Keratinocyte (primary cell): ENCODE results near the gene TCF15. TPM values are rescaled to one million over a fixed set of nuclear protein-coding genes. Genes with fewer than 3 reads are reported as not detected.

Experiments
- DNase-seq: peaks from one replicate; pipeline ENCODE4 v3.0.0-alpha.2; 2011; ENCODE audit warnings: low read depth, missing footprints, low spot score
- FAIRE-seq: peaks from 2 replicates; lab custom pipeline; 2011; peaks lifted over from hg19 to GRCh38; lab: Jason Lieb, UNC
- H2AFZ ChIP-seq: 2 replicates; pipeline ENCODE4 v1.6.0; 2012; ENCODE audit warnings: low read length, control low read depth, inconsistent platforms; ENCODE audit not compliant: control insufficient read depth
- H3K27ac ChIP-seq: 2 replicates; pipeline ENCODE4 v1.5.1; 2011; ENCODE audit warnings: low read length; ENCODE audit not compliant: control insufficient read depth, insufficient read depth
- H3K27me3 ChIP-seq: 3 replicates; pipeline ENCODE4 v1.6.0; 2011; ENCODE audit warnings: low read length; ENCODE audit not compliant: control insufficient read depth, insufficient read depth; ENCODE audit errors: extremely low read depth
- H3K36me3 ChIP-seq, 2 experiments: 2 replicates in 1 of 2; 3 replicates in 1 of 2; pipeline ENCODE4 v1.5.1; 2011; ENCODE audit warnings: low read length in 2 of 2, mild to moderate bottlenecking in 1 of 2; ENCODE audit not compliant: control insufficient read depth in 2 of 2, insufficient read depth in 2 of 2; ENCODE audit errors: extremely low read depth in 1 of 2
- H3K4me1 ChIP-seq: 3 replicates; pipeline ENCODE4 v1.5.1; 2011; ENCODE audit warnings: low read length; ENCODE audit not compliant: control insufficient read depth, insufficient read depth; ENCODE audit errors: extremely low read depth
- H3K4me2 ChIP-seq: 3 replicates; pipeline ENCODE4 v1.6.0; 2011; ENCODE audit warnings: low read depth, low read length; ENCODE audit not compliant: control insufficient read depth, insufficient read depth; ENCODE audit errors: extremely low read depth
- H3K4me3 ChIP-seq, 3 experiments: fragments of 200-600 bp in 1 of 3; sonication (generic) in 1 of 3; 2 replicates in 2 of 3; 3 replicates in 1 of 3; pipeline ENCODE4 v1.5.1; 2011 to 2016; ENCODE audit warnings: low read length in 3 of 3, mild to moderate bottlenecking in 3 of 3, control low read depth in 2 of 3, inconsistent platforms in 1 of 3, low read depth in 1 of 3, mixed read lengths in 1 of 3, mixed run types in 1 of 3, moderate library complexity in 1 of 3; ENCODE audit not compliant: control insufficient read depth in 2 of 3, insufficient read depth in 2 of 3; ENCODE audit errors: extremely low read depth in 1 of 3
- H3K79me2 ChIP-seq: 2 replicates; pipeline ENCODE4 v1.6.0; 2012; ENCODE audit warnings: low read length; ENCODE audit not compliant: control insufficient read depth, insufficient read depth
- H3K9ac ChIP-seq: 3 replicates; pipeline ENCODE4 v1.6.0; 2011; ENCODE audit warnings: low read length; ENCODE audit not compliant: control insufficient read depth, insufficient read depth; ENCODE audit errors: extremely low read depth
- H3K9me1 ChIP-seq: 3 replicates; pipeline ENCODE4 v1.6.0; 2011; ENCODE audit warnings: low read length; ENCODE audit not compliant: control insufficient read depth, insufficient read depth; ENCODE audit errors: extremely low read depth
- H3K9me3 ChIP-seq: 2 replicates; pipeline ENCODE4 v1.5.1; 2012; ENCODE audit warnings: low read depth, low read length; ENCODE audit not compliant: control insufficient read depth
- H4K20me1 ChIP-seq: 3 replicates; pipeline ENCODE4 v1.6.0; 2011; ENCODE audit warnings: low read length; ENCODE audit not compliant: control insufficient read depth, insufficient read depth; ENCODE audit errors: extremely low read depth
- EZH2 ChIP-seq: IDR thresholded peaks from one replicate; pipeline ENCODE4 v1.6.1; 2012; ENCODE audit warnings: inconsistent platforms, mild to moderate bottlenecking, low read length, moderate library complexity
- dilution Hi-C: fragments of 300-500 bp; cut with MboI; formaldehyde crosslinking; loops from one replicate; pipeline ENCODE4 v1.7.0; 2020; ENCODE audit warnings: low sequenced_read_pairs; ENCODE audit not compliant: extremely low pct_ligation_motif_present
- polyA plus RNA-seq, 5 experiments: library from polyadenylated mRNA; depleted of rRNA in 3 of 5; stranded (reverse) in 3 of 5; stranded (forward) in 1 of 5; unstranded in 1 of 5; fragments of >200 nt; gene quantifications; 1 replicate in 1 of 5; 2 replicates in 3 of 5; 3 replicates in 1 of 5; pipeline versions ENCODE4 v1.2.1 to v1.2.3, GENCODE V29; 2011 to 2012; ENCODE audit warnings: missing spikeins in 2 of 5, low read depth in 1 of 5, low replicate concordance in 1 of 5
- TF ChIP-seq, protein P1 (sequence below), 3 experiments: IDR thresholded peaks in 1 of 3; conservative IDR thresholded peaks in 1 of 3; optimal IDR thresholded peaks in 1 of 3; 2 replicates in 2 of 3; 3 replicates in 1 of 3; pipeline versions ENCODE3 to v1.5.1; 2011; ENCODE audit warnings: low read length in 3 of 3, mild to moderate bottlenecking in 3 of 3, moderate library complexity in 2 of 3, control low read depth in 1 of 3, inconsistent platforms in 1 of 3; ENCODE audit not compliant: insufficient read depth in 2 of 3; ENCODE audit errors: extremely low read depth in 1 of 3

TCF15 gene
- polyA plus RNA-seq, 1 donor (not counting 4 experiments of a cell fraction or from before 2014, with no cell fraction given) = not detected

DNA sequence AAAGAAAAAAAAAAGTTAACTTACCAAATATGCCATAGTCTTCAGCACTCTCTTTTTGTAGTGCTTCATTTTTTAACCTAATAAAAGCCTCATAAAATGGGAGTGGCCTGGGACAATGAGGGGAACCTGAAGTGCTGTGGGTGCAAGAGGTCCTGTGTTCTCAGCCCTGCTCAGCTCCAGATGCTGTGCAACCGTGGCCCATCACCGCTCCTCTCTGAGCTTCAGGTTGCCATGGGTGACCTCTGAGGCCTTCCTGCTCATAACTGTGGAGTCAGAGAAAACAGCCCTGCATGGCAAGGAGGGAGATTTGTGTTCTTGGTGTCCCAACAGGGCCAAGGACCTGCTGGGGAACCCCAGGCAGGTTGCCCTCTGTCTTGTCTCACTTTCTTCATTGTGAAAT is 10.0 kb downstream of the TCF15 start:
- Histone ChIP-seq H3K4me3 (no peak overlapping the region), H3K79me2 (no peaks in the 10 kb centered on the region), H3K4me2 (no peak overlapping the region), H3K27ac (no peak overlapping the region), H2AFZ (no peak overlapping the region), H3K27me3 (peaks cover 5% of the 10 kb centered on the region), H3K36me3 (no peaks in the 10 kb centered on the region), H3K9me1 (no peaks in the 10 kb centered on the region), H3K4me1 (no peaks in the 10 kb centered on the region), H3K9me3 (no peaks in the 10 kb centered on the region), H3K9ac (no peak overlapping the region), H4K20me1 (no peaks in the 10 kb centered on the region)
- TF ChIP-seq EZH2 = no peak
- TF ChIP-seq, protein P1, sequence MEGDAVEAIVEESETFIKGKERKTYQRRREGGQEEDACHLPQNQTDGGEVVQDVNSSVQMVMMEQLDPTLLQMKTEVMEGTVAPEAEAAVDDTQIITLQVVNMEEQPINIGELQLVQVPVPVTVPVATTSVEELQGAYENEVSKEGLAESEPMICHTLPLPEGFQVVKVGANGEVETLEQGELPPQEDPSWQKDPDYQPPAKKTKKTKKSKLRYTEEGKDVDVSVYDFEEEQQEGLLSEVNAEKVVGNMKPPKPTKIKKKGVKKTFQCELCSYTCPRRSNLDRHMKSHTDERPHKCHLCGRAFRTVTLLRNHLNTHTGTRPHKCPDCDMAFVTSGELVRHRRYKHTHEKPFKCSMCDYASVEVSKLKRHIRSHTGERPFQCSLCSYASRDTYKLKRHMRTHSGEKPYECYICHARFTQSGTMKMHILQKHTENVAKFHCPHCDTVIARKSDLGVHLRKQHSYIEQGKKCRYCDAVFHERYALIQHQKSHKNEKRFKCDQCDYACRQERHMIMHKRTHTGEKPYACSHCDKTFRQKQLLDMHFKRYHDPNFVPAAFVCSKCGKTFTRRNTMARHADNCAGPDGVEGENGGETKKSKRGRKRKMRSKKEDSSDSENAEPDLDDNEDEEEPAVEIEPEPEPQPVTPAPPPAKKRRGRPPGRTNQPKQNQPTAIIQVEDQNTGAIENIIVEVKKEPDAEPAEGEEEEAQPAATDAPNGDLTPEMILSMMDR (optimal IDR thresholded peaks at IDR 0.05 in 1 of 3, IDR thresholded peaks at IDR 0.05 in 1 of 3, conservative IDR thresholded peaks at IDR 0.05 in 1 of 3; ENCODE audit: extremely low read depth in 1 of 3, insufficient read depth in 2 of 3, low read length in 3 of 3) = no peak
- no peak for DNase-seq
- FAIRE-seq = no peak
- dilution Hi-C loops = no loop called here

DNA sequence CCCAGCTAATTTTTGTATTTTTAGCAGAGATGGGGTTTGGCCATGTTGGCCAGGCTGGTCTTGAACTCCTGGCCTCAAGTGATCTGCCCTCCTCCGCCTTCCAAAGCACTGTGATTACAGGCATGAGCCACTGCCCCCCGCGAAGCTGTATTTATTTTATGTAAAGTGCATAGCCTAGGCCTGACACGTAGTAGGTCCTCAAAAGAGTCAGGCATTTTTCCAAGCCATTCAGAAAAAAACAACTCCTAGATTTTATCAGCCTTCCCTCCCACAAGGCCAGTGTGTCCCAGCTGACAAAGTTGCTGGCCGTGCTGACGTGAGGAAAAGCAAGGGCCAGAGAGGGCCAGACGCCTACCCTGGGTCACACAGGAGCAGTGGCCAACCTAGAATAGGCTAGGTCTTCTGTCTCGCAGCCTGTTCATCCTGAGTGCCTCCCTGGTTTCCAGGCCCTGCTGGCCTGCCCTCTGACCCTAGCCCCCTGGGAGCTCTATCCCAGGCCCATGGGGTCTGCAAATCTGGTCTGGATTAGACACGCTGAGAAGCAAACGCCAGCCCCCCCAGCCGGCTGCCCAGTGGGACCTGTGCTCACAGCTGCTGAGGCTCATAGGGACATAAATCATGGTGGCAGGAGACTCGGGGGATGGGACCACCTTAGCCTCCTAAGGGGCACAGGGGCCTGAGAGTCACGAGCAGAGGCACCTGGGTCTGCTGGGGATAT is 11.8 kb downstream of the TCF15 start:
- Histone ChIP-seq H3K4me3 (no peak overlapping the region), H4K20me1 (no peaks in the 10 kb centered on the region), H3K4me2 (no peak overlapping the region), H3K9ac (no peak overlapping the region), H3K4me1 (no peaks in the 10 kb centered on the region), H3K79me2 (no peaks in the 10 kb centered on the region), H3K9me3 (no peaks in the 10 kb centered on the region), H3K27ac (no peak overlapping the region), H3K36me3 (no peaks in the 10 kb centered on the region), H3K9me1 (no peaks in the 10 kb centered on the region), H3K27me3 (peaks cover 5% of the 10 kb centered on the region), H2AFZ (no peak overlapping the region)
- TF ChIP-seq, protein P1 (optimal IDR thresholded peaks at IDR 0.05 in 1 of 3, IDR thresholded peaks at IDR 0.05 in 1 of 3, conservative IDR thresholded peaks at IDR 0.05 in 1 of 3; ENCODE audit: extremely low read depth in 1 of 3, insufficient read depth in 2 of 3, low read length in 3 of 3) = no peak
- TF ChIP-seq EZH2 = no peak
- dilution Hi-C loops = no loop called here
- FAIRE-seq (no peak), DNase-seq (no peak)
